Measurements from ENCODE around the gene MORF4L1.

- TF ChIP-seq CTCF (IDR thresholded peaks at IDR 0.05; ENCODE audit: low read depth, low read length, poor library complexity, severe bottlenecking) (no peak), EZH2phosphoT487 (IDR thresholded peaks at IDR 0.05; ENCODE audit: borderline replicate concordance, low read length) (no peak)
Measured at GRCh38 chr15:78933187-78933822, 60.6 kb downstream of the MORF4L1 start.
